Calu3 (cell line): ENCODE data around the gene LPAR3. TPM values are rescaled to one million over a fixed set of nuclear protein-coding genes. Genes with fewer than 3 reads are reported as not detected.

ENCODE experiments used
- BruUV-seq: library from RNA; stranded (reverse); fragments of 400-500 nt; replicated peaks from 2 replicates; lab custom pipeline; 2021; lab: Mats Ljungman, UMichigan
- CTCF ChIA-PET: fragments of 300-600 bp; sonication (Branson Sonifier 250); formaldehyde crosslinking; loops from one replicate; lab custom pipeline; 2022; ENCODE audit warnings: antibody characterized with exemption; lab: Charles Lee
- DNase-seq: peaks from one replicate; pipeline ENCODE4 v3.0.0; 2022
- H3K27ac Mint-ChIP-seq: one replicate; pipeline ENCODE4 v1.8.0; 2022; ENCODE audit warnings: mixed read lengths; ENCODE audit not compliant: unreplicated experiment
- H3K27me3 Mint-ChIP-seq: one replicate; pipeline ENCODE4 v1.8.0; 2022; ENCODE audit warnings: mixed read lengths; ENCODE audit not compliant: unreplicated experiment
- H3K36me3 Mint-ChIP-seq: one replicate; pipeline ENCODE4 v1.8.0; 2022; ENCODE audit warnings: mild to moderate bottlenecking, moderate library complexity, mixed read lengths; ENCODE audit not compliant: insufficient read depth, unreplicated experiment
- H3K4me1 Mint-ChIP-seq: one replicate; pipeline ENCODE4 v1.8.0; 2022; ENCODE audit warnings: mild to moderate bottlenecking, low read depth, mixed read lengths; ENCODE audit not compliant: unreplicated experiment
- H3K4me3 Mint-ChIP-seq: one replicate; pipeline ENCODE4 v1.8.0; 2022; ENCODE audit warnings: mild to moderate bottlenecking, low read depth, moderate library complexity, mixed read lengths; ENCODE audit not compliant: unreplicated experiment
- H3K9me3 Mint-ChIP-seq: one replicate; pipeline ENCODE4 v1.8.0; 2022; ENCODE audit warnings: low read depth, mixed read lengths; ENCODE audit not compliant: unreplicated experiment
- intact Hi-C: fragments of 100-400 bp; cut with micrococcal nuclease; formaldehyde crosslinking; loops from one replicate; pipeline ENCODE4 v1.10.0; 2022; ENCODE audit not compliant: unreplicated experiment
- total RNA-seq: library from RNA; stranded (reverse); gene quantifications from 2 replicates; pipeline ENCODE4 v1.2.3, GENCODE V29; 2022
- TF ChIP-seq, protein P1 (sequence below): fragments of 200-600 bp; IDR thresholded peaks from one replicate; pipeline ENCODE4 v1.8.0; 2022; ENCODE audit warnings: antibody characterized with exemption; ENCODE audit not compliant: unreplicated experiment

The LPAR3 gene
- total RNA-seq, 1 experiment from 2014 or later, result 14.0 TPM

DNA sequence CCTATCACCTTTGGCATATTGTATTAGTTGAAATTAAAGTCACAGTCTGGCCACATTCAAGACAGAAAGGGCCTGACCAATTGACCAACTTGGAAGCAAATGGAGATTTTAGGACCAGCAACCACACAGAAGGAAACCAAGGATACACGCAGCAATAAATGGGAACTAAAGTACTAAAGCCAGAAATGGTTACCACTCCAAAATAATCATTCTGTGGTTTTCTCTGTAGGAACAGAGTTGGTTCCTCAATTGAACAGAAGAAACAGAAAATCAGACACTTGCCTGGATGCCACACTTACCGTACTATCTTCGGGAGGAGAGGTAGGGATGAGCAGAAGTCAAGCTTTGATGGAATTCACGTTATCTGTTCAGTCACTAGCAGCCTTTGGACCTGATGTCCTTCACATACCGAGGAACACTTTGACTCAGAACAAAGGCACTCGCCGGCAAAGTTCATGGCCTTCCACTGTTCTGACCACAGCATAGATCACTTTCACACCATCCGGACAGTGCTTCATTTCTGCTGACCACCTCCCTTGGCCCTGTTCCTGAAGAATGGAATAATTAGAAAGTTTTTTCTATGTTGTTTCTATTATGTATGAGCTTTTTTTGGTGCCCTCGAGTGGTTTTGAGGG is 96.9 kb downstream of the LPAR3 start:
- Mint-ChIP-seq H3K4me3 (no peak overlapping the region), H3K27ac (no peak overlapping the region), H3K9me3 (peaks cover 8% of the 10 kb centered on the region), H3K36me3 (no peaks in the 10 kb centered on the region), H3K27me3 (peaks cover 7% of the 10 kb centered on the region), H3K4me1 (no peaks in the 10 kb centered on the region)
- CTCF ChIA-PET, result interaction anchor here (1.1 kb wide), 1 partner anchor 14 kb away, joined by 3 read pairs; no protein-coding TSS in a partner anchor
- BruUV-seq, result no TSS peak
- TF ChIP-seq, protein P1, sequence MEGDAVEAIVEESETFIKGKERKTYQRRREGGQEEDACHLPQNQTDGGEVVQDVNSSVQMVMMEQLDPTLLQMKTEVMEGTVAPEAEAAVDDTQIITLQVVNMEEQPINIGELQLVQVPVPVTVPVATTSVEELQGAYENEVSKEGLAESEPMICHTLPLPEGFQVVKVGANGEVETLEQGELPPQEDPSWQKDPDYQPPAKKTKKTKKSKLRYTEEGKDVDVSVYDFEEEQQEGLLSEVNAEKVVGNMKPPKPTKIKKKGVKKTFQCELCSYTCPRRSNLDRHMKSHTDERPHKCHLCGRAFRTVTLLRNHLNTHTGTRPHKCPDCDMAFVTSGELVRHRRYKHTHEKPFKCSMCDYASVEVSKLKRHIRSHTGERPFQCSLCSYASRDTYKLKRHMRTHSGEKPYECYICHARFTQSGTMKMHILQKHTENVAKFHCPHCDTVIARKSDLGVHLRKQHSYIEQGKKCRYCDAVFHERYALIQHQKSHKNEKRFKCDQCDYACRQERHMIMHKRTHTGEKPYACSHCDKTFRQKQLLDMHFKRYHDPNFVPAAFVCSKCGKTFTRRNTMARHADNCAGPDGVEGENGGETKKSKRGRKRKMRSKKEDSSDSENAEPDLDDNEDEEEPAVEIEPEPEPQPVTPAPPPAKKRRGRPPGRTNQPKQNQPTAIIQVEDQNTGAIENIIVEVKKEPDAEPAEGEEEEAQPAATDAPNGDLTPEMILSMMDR, result no peak
- intact Hi-C loops, result no loop called here
- no peak for DNase-seq

DNA sequence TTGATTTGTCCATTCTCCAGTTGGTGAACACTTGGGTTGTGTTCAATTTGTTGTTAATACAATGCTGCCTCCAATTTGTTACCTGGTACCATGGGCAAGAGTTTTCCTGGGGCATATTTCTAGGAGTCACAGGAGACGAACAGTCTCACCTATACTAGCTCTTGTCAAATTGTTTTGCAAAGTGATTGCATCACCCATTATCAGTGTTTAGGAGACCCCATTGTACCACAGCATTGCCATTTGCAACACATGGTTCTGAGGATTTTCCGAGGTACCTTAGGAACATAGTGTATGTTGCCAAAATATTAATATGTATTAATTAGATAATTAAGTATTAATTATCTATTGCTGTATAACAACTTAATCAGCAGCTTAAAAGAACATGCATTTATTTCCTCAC is 97.8 kb downstream of the LPAR3 start:
- DNase-seq, result no peak
- CTCF ChIA-PET, result interaction anchor here (1.1 kb wide), 1 partner anchor 13 kb away, joined by 3 read pairs; no protein-coding TSS in a partner anchor

DNA sequence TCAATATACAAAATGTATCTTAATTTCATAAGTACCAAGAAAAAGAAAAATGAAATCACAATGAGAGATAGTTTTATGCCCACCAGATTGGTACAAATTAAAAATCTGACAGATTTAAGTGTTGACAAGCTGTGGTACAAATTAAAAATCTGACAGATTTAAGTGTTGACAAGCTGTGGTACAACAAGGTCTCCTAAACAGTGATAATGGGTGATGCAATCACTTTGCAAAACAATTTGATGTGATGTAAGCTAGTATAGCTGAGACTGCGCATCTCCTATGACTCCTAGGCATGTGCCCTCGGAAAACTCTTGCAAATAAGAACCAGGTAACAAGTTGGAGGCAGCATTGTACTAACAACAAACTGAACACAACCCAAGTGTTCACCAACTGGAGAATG is 100.6 kb downstream of the LPAR3 start:
- Mint-ChIP-seq H3K27me3 (no peaks in the 10 kb centered on the region), H3K4me1 (peaks cover 16% of the 10 kb centered on the region), H3K27ac (no peak overlapping the region), H3K4me3 (no peak overlapping the region), H3K9me3 (peaks cover 5% of the 10 kb centered on the region), H3K36me3 (no peaks in the 10 kb centered on the region)
- no TSS peak for BruUV-seq
- TF ChIP-seq, protein P1, result no peak
- intact Hi-C loops, result no loop called here
- CTCF ChIA-PET, result no interaction called here
- DNase-seq, result no peak

More for the DNA sequence above, 97.8 kb downstream of the LPAR3 start:
- Mint-ChIP-seq H3K27ac (no peak overlapping the region), H3K4me3 (no peak overlapping the region), H3K27me3 (peaks cover 6% of the 10 kb centered on the region), H3K9me3 (peaks cover 6% of the 10 kb centered on the region), H3K36me3 (no peaks in the 10 kb centered on the region), H3K4me1 (no peaks in the 10 kb centered on the region)
- intact Hi-C loops, result no loop called here
- no TSS peak for BruUV-seq
- TF ChIP-seq, protein P1, result no peak

DNA sequence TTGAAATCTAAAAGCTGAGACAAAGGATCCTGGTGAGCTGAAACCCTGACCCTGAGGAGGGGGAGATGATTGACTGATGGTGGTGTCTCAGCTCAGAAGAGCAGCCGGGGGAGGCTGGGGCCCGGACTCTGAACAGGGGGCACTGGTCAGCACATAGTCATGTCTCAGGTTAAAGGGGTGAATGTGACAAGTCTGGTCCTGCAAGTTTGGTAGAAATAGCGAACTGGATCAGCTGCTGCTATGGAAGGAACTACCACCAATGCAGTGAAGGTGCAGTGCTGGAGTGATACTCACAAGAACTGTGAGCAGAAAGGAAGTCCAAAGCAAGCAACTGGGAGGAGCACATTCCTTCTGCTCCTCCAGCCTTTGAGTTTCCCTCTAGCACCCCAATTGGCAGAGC is 104.0 kb downstream of the LPAR3 start:
- no peak for DNase-seq
- no peaks in the 10 kb centered on the region for H3K36me3 Mint-ChIP-seq
- CTCF ChIA-PET, result interaction anchor here (1.1 kb wide), 1 partner anchor 17 kb away, joined by 3 read pairs; no protein-coding TSS in a partner anchor
- peaks cover 16% of the 10 kb centered on the region for H3K4me1 Mint-ChIP-seq
- no TSS peak for BruUV-seq
- no peak overlapping the region for H3K4me3 Mint-ChIP-seq
- H3K27ac Mint-ChIP-seq, result no peak overlapping the region
- intact Hi-C loops, result no loop called here
- peaks cover 5% of the 10 kb centered on the region for H3K9me3 Mint-ChIP-seq
- TF ChIP-seq, protein P1, result no peak
- no peaks in the 10 kb centered on the region for H3K27me3 Mint-ChIP-seq
